NCI-H1436 (cell line): Measurements from ENCODE around the gene AIF1L.

ENCODE experiments used
- DNase-seq: peaks from one replicate; lab custom pipeline; 2025; lab: John Stamatoyannopoulos, UW

The AIF1L gene

DNA sequence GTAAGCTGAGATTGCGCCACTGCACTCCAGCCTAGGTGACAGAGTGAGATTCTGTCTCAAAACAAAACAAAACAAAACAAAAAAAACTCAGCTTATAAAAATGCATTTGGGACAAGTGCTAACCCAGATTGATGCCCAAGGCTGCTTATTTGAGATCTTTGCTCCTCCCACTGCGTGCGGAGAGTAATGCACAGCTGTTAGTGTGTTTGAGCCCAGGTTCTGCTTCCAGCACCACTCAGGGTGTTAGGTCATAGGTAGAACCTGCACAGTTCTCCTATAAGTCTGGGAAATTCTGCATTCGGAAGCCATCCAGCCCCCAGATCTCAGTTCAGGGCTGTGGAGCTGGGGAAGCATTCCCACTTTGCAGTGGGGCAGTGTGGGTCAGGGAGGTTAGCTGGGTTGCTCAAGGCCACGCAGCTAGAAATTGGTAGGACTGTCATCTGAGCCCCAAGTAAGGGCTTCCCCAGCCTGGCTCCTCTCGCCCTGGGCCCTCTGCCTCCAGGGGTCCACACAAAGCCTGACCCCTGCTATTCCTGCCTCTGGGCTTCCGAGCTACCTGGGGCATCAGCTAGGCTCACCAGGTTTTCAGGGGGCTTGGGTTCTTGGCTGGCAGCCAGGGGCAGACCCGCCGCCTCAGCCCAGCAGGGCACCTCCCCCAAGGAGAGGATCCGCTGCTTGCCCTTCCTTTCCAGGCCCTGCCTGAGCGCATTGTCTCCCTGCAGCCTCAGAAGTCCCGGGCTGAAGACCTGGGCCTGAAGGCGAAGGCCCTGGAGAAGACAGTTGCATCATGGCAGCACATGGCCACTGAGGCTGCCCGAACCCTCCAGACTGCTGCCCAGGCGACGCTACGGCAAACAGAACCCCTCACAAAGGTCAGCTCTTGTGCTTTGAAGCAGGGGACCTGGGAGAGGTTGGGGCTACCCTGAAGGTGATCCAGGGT lies 17.6 kb upstream of the AIF1L start:
- no peak for DNase-seq

DNA sequence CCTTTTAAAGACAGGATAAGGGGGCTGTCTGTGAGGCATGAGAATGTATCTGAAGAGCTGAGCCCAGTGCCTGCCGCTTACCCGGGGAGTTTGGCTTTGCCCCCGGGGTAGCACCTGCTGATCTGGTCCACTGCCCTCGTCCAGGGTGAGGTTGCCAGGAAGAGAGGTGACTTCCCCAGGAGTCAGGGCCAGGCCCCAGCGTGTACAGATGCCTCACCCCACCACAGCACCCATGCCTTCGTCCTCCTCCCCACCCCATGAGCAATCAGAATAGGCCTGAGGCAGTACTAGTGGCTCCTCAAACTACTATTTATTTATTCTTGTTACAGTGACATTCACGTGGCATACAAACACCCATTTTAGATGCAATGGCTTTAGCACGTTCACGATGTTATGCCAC lies 15.7 kb upstream of the AIF1L start:
- DNase-seq = no peak

DNA sequence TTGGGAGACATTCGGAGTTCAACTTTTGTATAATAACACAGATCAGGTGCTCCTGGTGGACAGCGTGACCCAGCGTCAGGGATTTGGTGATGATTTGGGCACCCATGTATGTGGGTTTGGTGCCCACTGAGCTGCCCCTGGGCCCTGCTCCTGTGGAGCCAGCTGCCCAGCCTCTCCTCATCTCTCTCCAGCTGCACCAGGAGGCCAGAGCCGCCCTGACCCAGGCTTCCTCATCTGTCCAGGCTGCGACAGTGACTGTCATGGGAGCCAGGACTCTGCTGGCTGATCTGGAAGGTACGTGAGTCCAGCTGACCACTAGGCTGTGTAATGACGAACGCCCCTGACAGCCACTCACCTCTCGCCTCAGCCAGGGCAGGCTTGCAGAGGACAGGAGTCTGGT lies 14.5 kb upstream of the AIF1L start:
- no peak for DNase-seq

DNA sequence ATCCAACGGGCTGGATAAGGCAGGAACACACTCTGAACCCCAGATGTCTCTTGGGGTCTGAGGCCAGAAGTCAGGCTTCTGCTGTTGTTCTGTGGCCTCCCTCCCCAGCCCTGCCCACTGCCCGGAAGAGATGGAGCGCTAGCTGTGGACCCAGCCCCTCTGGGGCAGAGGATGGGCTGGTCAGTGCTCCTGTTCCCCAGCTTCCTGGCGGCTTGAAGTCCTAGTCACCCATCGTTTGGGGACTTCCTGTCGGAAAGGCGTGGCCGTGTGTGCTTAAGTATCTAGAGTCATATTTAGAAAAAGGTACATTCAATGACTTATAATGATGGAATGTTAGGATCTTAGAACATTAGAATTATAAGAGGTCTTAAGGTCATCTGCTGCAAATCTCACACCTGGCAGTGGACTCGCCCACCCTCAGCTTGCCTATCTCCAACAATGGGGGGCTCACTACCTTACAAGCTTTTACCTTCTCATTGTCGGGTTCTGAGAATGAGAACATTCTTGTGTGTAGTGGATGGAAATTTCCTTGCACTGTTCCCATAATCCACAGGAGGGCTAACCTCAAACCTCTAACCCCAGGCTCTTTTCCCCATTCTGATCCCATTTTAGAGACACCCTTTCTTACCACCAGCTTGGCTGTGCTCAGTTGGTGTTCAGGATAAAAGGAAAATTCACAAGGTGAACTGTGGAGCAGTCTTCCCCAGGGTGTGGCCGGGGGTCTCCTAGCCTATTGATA lies 13.4 kb upstream of the AIF1L start:
- DNase-seq = no peak

DNA sequence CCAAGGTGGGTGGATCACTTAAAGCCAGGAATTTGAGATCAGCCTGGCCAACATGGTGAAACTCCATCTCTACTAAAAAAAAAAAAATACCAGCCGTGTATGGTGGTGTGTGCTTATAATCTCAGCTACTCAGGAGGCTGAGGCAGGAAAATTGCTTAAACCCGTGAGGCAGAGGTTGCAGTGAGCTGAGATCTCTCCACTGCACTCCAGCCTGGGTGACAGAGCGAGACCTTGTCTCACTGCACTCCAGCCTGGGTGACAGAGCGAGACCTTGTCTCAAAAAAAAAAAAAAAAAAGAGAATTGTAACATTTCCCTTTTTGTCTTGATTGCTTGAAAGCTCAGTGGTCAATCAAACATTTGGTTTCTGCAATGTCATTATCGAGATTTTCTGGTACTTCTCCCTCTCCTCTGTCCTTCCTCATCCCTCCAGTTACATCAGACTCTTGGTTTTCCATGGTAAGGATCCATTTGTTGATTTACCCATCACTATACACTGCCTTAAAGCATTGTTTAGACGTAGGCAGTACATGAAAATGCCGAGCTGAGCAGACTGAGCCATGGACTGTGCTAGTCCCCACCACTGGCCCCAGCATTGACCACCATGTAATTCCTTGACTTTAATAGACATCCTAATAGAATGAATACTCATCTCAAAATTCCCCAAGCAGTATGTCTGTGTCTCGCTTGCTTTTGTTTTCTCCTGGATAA lies 11.5 kb upstream of the AIF1L start:
- DNase-seq = no peak

DNA sequence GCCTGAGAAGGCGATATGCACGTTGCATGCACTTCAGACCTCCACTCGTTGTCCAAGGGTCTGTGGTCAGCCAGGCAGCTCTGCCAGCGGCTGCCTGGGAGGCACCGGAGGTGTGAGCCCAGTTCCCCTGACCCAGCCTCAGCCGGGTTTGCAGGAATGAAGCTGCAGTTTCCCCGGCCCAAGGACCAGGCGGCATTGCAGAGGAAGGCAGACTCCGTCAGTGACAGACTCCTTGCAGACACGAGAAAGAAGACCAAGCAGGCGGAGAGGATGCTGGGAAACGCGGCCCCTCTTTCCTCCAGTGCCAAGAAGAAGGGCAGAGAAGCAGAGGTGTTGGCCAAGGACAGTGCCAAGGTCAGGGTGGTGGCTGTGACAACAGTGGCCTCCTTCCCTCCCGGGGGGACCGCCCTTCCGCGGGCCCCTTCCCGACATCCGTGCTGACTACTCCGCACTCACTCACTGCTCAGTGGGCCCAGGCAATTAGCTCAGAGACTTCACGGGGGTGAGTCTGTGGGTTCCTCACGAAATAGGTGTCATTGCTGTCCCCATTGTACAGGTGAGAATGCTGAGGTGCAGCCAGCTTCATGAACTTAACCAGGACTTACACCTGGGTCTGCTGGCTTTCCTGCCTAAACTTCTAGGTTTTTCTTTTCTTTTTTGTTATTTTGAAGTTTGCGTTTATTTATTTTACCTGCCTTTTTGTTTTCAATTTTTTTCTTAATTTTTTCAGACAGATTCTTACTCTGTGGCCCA lies 10.8 kb upstream of the AIF1L start:
- no peak for DNase-seq

DNA sequence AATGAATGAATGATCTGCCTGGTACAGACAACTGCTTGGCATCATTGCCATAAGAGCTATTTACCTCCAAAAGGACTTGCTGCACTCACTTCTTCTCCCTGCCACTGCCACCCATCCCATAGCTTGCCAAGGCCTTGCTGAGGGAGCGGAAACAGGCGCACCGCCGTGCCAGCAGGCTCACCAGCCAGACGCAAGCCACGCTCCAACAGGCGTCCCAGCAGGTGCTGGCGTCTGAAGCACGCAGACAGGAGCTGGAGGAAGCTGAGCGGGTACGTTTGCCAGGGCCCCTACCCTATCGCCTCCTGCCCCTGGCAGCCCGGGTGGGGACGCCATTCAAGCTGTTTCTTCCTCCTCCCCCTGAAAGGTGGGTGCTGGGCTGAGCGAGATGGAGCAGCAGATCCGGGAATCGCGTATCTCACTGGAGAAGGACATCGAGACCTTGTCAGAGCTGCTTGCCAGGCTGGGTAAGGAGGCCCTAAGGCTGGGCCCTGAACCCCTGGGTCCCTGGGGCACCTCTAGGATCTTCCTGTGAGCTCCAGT lies 8.9 kb upstream of the AIF1L start:
- no peak for DNase-seq

DNA sequence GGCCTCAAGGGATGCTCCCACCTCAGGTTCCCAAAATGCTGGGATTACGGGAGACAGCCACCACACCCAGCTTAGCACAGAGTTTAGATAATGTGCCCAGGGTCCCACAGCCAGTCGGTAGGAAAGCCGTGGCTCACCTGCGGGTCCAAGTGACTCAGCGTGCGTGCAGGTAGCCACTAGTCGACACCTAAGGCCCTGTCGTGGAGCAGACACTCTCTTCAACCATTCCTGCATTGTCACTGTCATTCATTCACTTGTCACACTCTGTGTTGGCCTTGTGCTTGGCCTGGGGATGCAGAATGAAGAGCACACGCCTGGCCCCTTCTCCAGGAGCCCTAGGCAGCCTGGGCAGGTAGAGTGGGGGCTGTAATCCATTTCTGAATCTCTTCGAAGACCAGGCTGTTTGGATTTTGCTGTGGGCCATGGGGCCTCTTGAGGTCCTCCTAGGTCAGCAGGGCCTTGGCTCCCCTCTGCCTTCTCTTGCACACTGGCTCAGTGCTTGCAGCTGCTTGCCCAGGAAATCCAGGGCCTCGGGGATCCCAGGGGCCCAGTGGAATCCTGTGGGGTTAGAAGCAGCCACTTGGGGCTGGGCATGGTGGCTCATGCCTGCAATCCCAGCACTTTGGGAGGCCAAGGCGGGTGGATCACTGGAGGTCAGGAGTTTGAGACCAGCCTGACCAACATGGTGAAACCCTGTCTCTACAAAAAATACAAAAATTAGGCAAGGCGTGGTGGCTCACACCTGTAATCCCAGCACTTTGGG lies 6.1 kb upstream of the AIF1L start:
- DNase-seq = no peak

DNA sequence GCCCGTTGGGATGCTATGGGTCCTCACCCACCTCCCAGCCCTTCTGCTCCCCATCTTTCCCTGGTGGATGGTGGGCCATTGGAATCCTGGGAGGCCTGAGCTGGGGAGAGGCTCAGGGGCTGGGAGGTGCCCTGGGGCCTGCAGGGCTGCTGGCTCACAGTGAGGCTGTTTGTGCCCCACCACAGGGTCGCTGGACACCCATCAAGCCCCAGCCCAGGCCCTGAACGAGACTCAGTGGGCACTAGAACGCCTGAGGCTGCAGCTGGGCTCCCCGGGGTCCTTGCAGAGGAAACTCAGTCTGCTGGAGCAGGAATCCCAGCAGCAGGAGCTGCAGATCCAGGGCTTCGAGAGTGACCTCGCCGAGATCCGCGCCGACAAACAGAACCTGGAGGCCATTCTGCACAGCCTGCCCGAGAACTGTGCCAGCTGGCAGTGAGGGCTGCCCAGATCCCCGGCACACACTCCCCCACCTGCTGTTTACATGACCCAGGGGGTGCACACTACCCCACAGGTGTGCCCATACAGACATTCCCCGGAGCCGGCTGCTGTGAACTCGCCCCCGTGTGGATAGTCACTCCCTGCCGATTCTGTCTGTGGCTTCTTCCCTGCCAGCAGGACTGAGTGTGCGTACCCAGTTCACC lies 4.9 kb upstream of the AIF1L start:
- no peak for DNase-seq

DNA sequence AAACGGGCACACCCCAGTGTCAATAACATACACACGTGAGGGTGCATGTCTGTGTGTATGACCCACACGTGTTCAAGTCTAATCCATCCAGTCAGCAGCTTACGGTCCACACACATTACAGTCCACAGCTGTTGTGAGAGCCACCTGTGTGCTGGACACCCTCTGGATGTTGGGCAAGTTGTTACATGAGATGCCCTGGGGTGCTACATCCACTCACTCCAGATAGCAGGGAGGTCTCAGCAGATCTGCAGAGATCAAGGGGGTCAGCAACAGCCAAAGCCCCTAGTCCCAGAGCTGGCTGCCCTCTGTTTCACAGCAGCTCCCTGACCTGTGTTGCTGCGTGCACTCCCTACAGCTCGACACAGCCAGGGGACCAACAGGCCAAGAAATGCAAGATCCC lies 4.3 kb upstream of the AIF1L start:
- DNase-seq = no peak

DNA sequence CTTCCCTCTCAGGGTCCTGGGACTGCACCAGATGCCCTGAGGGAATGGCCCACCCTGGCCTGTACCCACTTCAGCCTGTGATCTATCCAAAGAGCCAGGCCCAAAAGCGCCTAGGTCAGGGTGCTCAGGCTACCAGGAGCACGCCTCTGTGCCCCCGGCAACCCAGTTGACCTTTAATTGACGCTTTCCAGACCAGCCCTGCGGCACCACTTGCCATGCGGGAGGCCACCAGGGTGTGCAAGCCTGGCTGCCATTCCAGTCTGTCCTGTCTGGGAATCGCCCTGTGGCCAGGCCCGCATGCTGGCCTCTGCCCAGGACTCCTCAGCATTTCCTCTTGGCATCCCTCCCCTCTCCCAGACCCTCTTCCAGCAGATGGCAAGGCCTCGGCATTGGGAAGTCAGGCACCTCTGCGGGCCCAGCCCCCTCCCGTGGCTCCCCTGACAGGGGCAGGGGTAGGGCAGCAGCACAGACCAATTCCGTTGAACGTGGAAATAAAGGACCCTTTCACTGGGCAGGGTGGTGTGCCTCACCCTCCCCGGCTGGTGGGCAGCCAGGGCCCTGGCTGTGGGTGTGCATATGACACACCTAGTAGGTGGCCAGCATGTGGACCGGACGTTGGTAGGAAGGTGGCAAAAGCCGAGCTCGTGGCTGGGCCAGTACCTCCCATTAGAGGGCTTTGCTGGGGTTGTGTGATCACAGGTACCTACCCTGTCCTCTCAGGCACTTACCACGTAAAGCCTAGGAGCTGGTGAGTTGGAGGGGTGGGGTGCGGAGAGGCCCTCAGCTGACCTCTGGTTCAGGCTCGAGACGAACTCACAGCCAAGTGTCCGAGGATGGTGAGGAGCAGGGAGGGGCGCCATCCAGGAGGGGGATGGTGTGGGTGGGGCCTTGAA lies 3.5 kb upstream of the AIF1L start:
- DNase-seq = no peak

DNA sequence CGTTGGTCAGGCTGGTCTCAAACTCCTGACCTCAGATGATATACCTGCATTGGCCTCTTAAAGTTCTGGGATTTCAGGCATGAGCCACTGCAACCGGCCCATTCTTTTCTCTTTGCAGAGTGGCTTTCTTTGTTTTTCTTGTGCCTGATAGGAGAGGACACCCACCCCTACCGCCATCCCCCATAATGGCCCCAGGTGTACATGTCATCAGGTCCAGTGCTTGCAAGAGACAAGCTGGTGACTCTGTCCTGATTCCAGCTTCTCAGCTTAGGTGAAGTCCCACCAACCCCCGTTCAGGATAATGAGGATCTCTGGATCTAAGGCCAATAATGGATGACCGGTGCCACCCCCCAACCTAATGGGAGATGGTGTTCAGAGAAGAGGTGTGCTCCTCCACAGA lies 2.3 kb upstream of the AIF1L start:
- no peak for DNase-seq

DNA sequence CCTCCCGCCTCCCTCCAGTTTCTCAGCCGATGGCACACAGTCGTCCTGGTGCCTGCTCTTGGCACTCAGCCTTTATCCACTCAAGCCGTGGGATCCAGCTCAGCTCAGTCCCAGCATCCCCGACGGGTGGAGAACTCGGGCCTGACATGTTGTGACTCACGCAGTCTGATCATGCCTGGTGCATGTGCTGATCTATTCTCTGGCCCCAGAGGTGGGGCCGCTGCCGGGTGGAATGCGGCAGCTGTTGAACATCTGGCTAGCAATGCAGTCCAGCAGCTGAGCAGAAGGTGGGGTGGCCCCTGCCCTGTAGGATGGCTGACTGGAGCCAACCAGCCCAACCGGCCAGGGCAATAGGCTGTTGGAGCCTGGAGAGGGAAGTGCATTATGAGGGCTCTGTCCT lies 1.7 kb upstream of the AIF1L start:
- no peak for DNase-seq

DNA sequence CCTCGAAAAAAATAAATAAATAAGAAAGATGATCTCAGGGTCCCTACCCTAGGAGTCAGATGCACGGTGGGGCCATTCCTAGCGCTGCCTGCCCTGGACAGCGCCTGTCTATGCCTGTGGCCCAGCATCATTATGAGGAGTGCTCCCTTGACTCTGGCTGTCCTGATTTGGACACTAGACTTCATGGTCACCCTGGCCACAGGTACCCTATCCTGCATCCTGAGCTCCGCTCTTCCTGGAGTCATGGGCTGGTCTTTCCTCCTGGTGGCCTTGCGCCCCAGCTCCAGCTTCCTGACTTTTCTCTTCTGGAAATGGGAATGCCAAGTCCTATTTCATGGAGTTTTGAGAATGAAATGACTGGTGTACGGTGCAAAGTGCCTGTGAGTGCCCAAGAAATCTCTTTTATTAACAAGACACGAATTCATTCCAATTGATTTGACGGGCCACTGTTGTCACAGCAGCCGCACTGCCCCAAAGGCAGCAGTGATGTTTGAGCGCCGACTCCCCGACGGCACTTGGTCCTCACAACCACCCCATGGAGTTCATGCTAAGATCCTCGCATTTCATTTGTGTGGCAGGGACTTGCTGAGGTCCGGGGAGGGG lies 564 bp upstream of the AIF1L start:
- no peak for DNase-seq

DNA sequence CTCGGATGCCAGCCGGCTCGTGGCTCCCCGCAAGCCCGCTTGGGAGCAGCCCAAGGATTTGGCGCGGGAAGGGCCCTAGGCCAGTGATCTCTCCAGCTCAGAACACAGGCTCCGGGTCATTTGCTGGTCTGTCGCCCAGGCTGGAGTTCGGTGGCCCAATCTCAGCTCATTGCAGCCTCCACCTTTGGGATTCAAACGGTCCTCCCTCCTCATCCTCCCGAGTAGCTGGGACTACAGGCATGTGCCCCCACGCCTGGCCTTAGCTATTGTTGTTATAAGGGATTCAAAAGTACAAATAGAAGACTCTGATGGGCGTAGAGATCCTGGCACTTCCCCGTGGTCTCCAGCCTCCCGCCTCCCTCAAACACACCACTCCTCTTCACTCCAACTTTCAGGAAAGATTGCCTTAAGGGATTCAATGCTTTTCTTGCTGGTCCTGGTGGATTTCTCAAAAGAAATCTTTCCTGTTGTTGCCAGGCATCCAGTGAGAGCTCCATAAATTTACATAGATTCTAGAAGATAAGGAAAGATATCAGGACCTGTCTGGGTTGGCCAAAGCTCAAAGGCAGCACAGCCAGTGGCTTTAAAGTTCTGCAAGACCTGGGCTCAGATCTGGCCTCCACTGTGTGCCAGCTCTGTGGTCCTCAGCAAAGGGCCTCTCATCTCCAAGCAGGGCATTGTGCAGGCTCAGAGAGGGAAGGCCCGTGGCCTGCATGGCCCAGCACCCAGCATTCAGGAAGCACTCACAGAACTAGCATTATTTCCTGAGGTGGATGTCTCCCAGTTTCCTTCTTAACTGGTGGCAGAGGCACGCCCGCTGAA lies 1.0 kb downstream of the AIF1L start:
- no peak for DNase-seq

DNA sequence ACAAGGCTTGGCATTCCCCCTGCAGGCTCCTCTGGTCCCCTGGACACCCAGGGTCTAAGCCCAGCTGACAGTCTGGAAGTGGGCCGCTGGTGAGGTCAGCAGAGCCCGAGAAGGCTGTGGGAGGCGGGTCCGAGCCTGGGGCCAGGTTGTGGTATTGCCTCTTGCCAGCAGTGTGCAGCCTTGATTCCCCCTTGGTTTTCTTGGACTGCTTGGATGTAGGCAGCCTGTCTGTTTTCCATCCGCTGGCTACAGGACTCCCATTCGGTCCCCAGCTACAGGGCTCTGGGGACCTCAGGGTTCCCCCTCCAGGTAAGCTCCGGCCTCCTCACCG lies 1.6 kb downstream of the AIF1L start:
- no peak for DNase-seq

DNA sequence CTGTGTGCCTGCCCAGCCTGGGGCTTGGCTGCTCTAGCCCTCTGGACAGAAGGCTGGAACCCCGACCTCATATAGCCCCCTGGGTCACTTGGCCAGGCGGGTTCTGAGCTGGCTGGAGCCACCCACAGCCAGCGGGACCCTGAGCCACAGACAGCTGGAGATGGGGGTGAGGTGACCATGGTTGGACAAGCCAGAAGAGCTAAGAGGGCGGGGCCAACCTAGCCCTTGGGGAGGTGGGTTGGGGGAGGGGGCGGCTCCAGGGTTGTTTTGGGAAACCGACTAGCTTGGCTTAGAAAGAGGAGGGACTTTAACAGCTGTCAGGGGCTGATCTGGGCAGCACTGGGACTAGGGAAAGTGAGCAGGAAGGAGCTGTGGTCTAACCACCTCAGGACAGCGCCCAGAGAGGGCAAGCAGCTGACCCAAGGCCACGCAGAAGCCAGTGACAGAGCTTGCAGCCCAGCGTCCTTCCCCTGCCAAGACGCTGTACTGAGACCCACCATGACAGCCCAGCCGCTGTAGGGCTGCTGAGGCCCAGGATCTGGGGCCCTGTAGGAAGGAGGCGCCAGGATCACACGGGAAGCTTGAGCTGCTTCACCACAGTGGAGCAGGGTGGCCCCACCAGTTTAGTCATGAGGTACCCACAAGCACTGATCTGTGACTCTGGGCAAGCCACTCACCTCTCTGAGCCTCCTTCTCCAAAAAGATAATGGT lies 2.2 kb downstream of the AIF1L start:
- no peak for DNase-seq
